GM18507 (cell line): ENCODE measurements around the gene CALCR.

ENCODE experiments used
- DNase-seq: peaks from one replicate; pipeline ENCODE4 v3.0.0; 2011; ENCODE audit warnings: low read depth; ENCODE audit not compliant: insufficient read length; ENCODE audit errors: extremely low spot score
- FAIRE-seq: peaks from 2 replicates; lab custom pipeline; 2011; peaks lifted over from hg19 to GRCh38; lab: Jason Lieb, UNC

CALCR gene

GRCh38 chr7:93471456-93471855 is 103.1 kb downstream of the CALCR start:
- DNase-seq (no peak), FAIRE-seq (no peak)

GRCh38 chr7:93463764-93464163 is 110.8 kb downstream of the CALCR start:
- DNase-seq (no peak), FAIRE-seq (no peak)

- no peak for DNase-seq
Observed at GRCh38 chr7:93461350-93461749, 113.2 kb downstream of the CALCR start.

GRCh38 chr7:93453262-93453661 is 121.3 kb downstream of the CALCR start:
- FAIRE-seq (no peak), DNase-seq (no peak)

More at GRCh38 chr7:93461350-93461749, 113.2 kb downstream of the CALCR start:
- no peak for FAIRE-seq

- FAIRE-seq (no peak), DNase-seq (no peak)
Observed at GRCh38 chr7:93448176-93448575, 126.3 kb downstream of the CALCR start.

- DNase-seq (no peak), FAIRE-seq (no peak)
Observed at GRCh38 chr7:93447509-93447908, 127.0 kb downstream of the CALCR start.

- FAIRE-seq = peak; percentile 5
- no peak for DNase-seq
Observed at GRCh38 chr7:93442478-93443224, 131.9 kb downstream of the CALCR start.

- FAIRE-seq = no peak
Observed at GRCh38 chr7:93435791-93436190, 138.7 kb downstream of the CALCR start.

GRCh38 chr7:93432130-93432529 is 142.4 kb downstream of the CALCR start:
- no peak for DNase-seq
- no peak for FAIRE-seq

More at GRCh38 chr7:93435791-93436190, 138.7 kb downstream of the CALCR start:
- DNase-seq = no peak

GRCh38 chr7:93430917-93431588 is 143.5 kb downstream of the CALCR start:
- DNase-seq = no peak
- FAIRE-seq = no peak

GRCh38 chr7:93429563-93429962 is 145.0 kb downstream of the CALCR start:
- DNase-seq = no peak
- FAIRE-seq = no peak

- DNase-seq (no peak), FAIRE-seq (no peak)
Observed at GRCh38 chr7:93427107-93427506, 147.4 kb downstream of the CALCR start.

- FAIRE-seq (no peak), DNase-seq (no peak)
Observed at GRCh38 chr7:93426155-93426696, 148.3 kb downstream of the CALCR start.

GRCh38 chr7:93414574-93414973 is 159.9 kb downstream of the CALCR start:
- FAIRE-seq (no peak), DNase-seq (no peak)

- DNase-seq (no peak), FAIRE-seq (no peak)
Observed at GRCh38 chr7:93409324-93409723, 165.2 kb downstream of the CALCR start.

GRCh38 chr7:93407239-93407638 is 167.3 kb downstream of the CALCR start:
- no peak for DNase-seq
- no peak for FAIRE-seq

- DNase-seq (no peak), FAIRE-seq (no peak)
Observed at GRCh38 chr7:93402944-93403343, 171.6 kb downstream of the CALCR start.

GRCh38 chr7:93399642-93400041 is 174.9 kb downstream of the CALCR start:
- FAIRE-seq (no peak), DNase-seq (no peak)

GRCh38 chr7:93392984-93393383 is 181.5 kb downstream of the CALCR start:
- DNase-seq = no peak
- FAIRE-seq = no peak

GRCh38 chr7:93390660-93391059 is 183.9 kb downstream of the CALCR start:
- DNase-seq (no peak), FAIRE-seq (no peak)

GRCh38 chr7:93382362-93382761 is 192.2 kb downstream of the CALCR start:
- DNase-seq = no peak
- FAIRE-seq = no peak
